Effector CD8-positive, alpha-beta T cell (primary cell): ENCODE results near the gene COPS4.

Experiments used
- DNase-seq: peaks from one replicate; lab custom pipeline; 2025; lab: John Stamatoyannopoulos, UW

Gene COPS4

DNA sequence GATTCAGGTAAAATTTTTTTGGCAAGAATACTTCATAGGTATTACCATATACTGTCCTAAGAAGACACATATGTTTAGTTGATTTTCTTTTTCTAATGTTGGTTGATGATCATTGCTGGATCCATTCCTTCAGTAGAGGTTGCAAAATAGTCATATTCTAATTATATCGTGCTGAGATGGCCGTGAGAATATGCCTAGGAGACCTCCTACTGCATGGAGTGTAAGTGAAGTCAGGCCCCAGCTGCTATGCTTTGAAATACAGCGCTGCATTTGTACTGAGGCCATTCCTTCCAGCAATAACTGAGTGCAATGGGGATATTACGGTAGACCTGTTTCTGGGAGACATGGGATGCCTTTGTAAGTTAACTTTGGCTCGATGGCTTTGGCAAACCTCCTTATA is 86.3 kb downstream of the COPS4 start:
- DNase-seq: no peak

DNA sequence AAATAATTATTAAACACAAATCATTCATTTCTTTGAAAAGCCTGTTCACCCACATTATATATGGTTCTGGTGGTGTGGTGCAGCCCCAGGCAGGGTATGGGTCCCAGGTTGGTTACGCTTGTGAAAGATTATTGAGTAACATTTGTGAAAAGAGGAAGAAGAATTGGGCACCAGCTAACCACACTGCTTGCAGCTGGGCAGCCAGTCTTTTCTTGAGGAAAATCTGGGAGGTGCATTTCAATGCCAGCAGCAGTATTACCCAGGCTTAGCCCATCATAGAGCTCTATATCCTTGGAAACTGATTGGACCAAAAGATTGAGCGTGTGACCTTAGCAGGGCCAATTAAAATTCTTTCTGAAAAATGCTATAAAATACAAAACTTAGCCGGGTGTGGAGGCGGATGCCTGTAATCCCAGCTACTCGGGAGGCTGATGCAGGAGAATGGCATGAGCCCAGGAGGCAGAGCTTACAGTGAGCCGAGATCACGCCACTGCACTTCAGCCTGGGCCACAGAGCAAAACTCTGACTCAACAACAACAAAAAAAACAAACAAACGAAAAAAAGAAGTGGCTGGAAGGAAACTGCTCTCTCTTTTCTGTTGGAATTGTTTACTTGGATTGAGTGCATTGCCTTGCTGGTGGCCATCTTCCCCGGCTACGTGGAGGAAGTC is 89.3 kb downstream of the COPS4 start:
- DNase-seq: no peak
